K562 (cell line): Measurements from ENCODE around the gene UBXN2A. TPM values are rescaled to one million over a fixed set of nuclear protein-coding genes. Genes with fewer than 3 reads are reported as not detected.

Source experiments
- ATAC-seq: fragments of 200-7000 bp; cut with Tn5 transposase; 3 replicates; pipeline ENCODE4 v1.9.1; 2020; ENCODE audit warnings: moderate library complexity
- BruUV-seq: library from RNA; stranded (reverse); fragments of 400-500 nt; replicated peaks from 2 replicates; lab custom pipeline; 2021; lab: Mats Ljungman, UMichigan
- CTCF ChIA-PET: fragments of 300-600 bp; formaldehyde crosslinking; extraction: SDS; loops from one replicate; lab custom pipeline; 2021; ENCODE audit warnings: low intra/inter-chr PET ratio; lab: Yijun Ruan, JAX
- POLR2A ChIA-PET: fragments of 300-600, 350-650 bp; sonication (Branson Sonifier 250); formaldehyde crosslinking; extraction: SDS; loops from one replicate; lab custom pipeline; 2021; ENCODE audit warnings: antibody characterized with exemption, inconsistent platforms; lab: Yijun Ruan, JAX
- DNase-seq, 4 experiments: peaks; one replicate each; pipeline versions ENCODE4 v3.0.0 to v3.0.0-alpha.2; 2011 to 2018; ENCODE audit warnings: low spot score in 3 of 4, mixed read lengths in 3 of 4; ENCODE audit errors: extremely low read depth in 1 of 4
- FAIRE-seq: peaks from 2 replicates; lab custom pipeline; 2011; peaks lifted over from hg19 to GRCh38; lab: Jason Lieb, UNC
- H2AFZ ChIP-seq: 2 replicates; pipeline ENCODE4 v1.6.0; 2011; ENCODE audit warnings: low read depth, low read length, control low read depth, inconsistent platforms
- H3K27ac ChIP-seq: fragments of 200-600 bp; 3 replicates; pipeline ENCODE4 v1.8.0; 2011; ENCODE audit warnings: low read depth, mild to moderate bottlenecking, control low read depth, inconsistent platforms, low read length, moderate library complexity, mixed read lengths; ENCODE audit errors: extremely low read depth
- H3K27me3 ChIP-seq, 2 experiments: fragments of 300-600 bp in 1 of 2; 2 replicates in 1 of 2; 3 replicates in 1 of 2; pipeline versions ENCODE4 v1.6.0 to v1.8.0; 2011; ENCODE audit warnings: inconsistent platforms in 2 of 2, low read length in 2 of 2, mild to moderate bottlenecking in 1 of 2, mixed read lengths in 1 of 2, moderate library complexity in 1 of 2; ENCODE audit not compliant: control insufficient read depth in 2 of 2, insufficient read depth in 2 of 2
- H3K36me3 ChIP-seq: fragments of 300-600 bp; 3 replicates; pipeline ENCODE4 v1.8.0; 2011; ENCODE audit warnings: mild to moderate bottlenecking, low read length, inconsistent platforms; ENCODE audit not compliant: control insufficient read depth, insufficient read depth
- H3K4me1 ChIP-seq, 2 experiments: fragments of 200-600 bp in 1 of 2; replicated peaks in 1 of 2; 2 replicates in 1 of 2; 3 replicates in 1 of 2; pipeline versions ENCODE4 v1.5.1 to v1.8.0; 2011; ENCODE audit warnings: inconsistent platforms in 2 of 2, low read length in 2 of 2, mild to moderate bottlenecking in 1 of 2, mixed read lengths in 1 of 2, moderate library complexity in 1 of 2; ENCODE audit not compliant: control insufficient read depth in 2 of 2, insufficient read depth in 2 of 2
- H3K4me2 ChIP-seq: 2 replicates; pipeline ENCODE4 v1.6.1; 2011; ENCODE audit warnings: low read length, control low read depth, inconsistent platforms, mixed read lengths; ENCODE audit not compliant: insufficient read depth
- H3K4me3 ChIP-seq: fragments of 200-600 bp; sonication (generic), shearing (Covaris generic); 2 replicates; pipeline ENCODE4 v1.5.1; 2016; ENCODE audit warnings: control low read depth, inconsistent platforms
- H3K79me2 ChIP-seq: fragments of 200-600 bp; 3 replicates; pipeline ENCODE4 v1.8.0; 2011; ENCODE audit warnings: low read length, inconsistent platforms; ENCODE audit not compliant: control insufficient read depth, insufficient read depth
- H3K9ac ChIP-seq, 2 experiments: 2 replicates each; pipeline versions ENCODE4 v1.6.0 to v1.6.1; 2011; ENCODE audit warnings: low read depth in 2 of 2, low read length in 2 of 2, control low read depth in 1 of 2, inconsistent platforms in 1 of 2, mild to moderate bottlenecking in 1 of 2, mixed read lengths in 1 of 2; ENCODE audit not compliant: insufficient read depth in 1 of 2
- H3K9me1 ChIP-seq: one replicate; pipeline ENCODE4 v1.6.0; 2011; ENCODE audit warnings: inconsistent platforms, mild to moderate bottlenecking, low read length, moderate library complexity; ENCODE audit not compliant: control insufficient read depth, insufficient read depth
- H3K9me3 ChIP-seq: replicated peaks from 2 replicates; pipeline ENCODE4 v1.5.1; 2011; ENCODE audit warnings: low read depth, low read length, inconsistent platforms; ENCODE audit not compliant: control insufficient read depth, insufficient read depth
- H4K20me1 ChIP-seq: replicated peaks from 2 replicates; pipeline ENCODE4 v1.6.1; 2011; ENCODE audit warnings: low read length, inconsistent platforms, mixed read lengths; ENCODE audit not compliant: control insufficient read depth, insufficient read depth
- ATF7 ChIP-seq: fragments of 450-650 bp; IDR thresholded peaks from 2 replicates; pipeline ENCODE4 v1.7.1; 2014; ENCODE audit warnings: mild to moderate bottlenecking, moderate library complexity
- CCAR2 ChIP-seq: fragments of 200-400 bp; formaldehyde crosslinking; IDR thresholded peaks from 2 replicates; pipeline ENCODE4 v1.6.1; 2017; ENCODE audit warnings: mild to moderate bottlenecking, low read depth, low read length
- DACH1 ChIP-seq: fragments of 450-650 bp; IDR thresholded peaks from 2 replicates; pipeline ENCODE4 v1.6.1; 2018; ENCODE audit not compliant: partially characterized antibody
- HES1 ChIP-seq: fragments of 450-650 bp; IDR thresholded peaks from 2 replicates; pipeline ENCODE4 v1.6.1; 2016; ENCODE audit warnings: low read depth, mild to moderate bottlenecking, moderate library complexity
- MAZ ChIP-seq, 2 experiments: fragments of 450-650 bp in 1 of 2; sonication (generic) in 1 of 2; formaldehyde crosslinking; IDR thresholded peaks in 1 of 2; conservative IDR thresholded peaks in 1 of 2; 2 replicates each; pipeline versions ENCODE4 v1.4.0 to v1.5.0; 2020; ENCODE audit warnings: mild to moderate bottlenecking in 1 of 2, missing genetic modification reagents in 1 of 2
- MECOM ChIP-seq: fragments of 250-450 bp; sonication (Bioruptor Pico); IDR thresholded peaks from 2 replicates; pipeline ENCODE4 v1.8.0; 2022; ENCODE audit warnings: inconsistent platforms
- MEIS2 ChIP-seq: fragments of 450-650 bp; IDR thresholded peaks from 2 replicates; pipeline ENCODE4 v1.6.1; 2014; ENCODE audit warnings: mild to moderate bottlenecking; ENCODE audit not compliant: partially characterized antibody
- MYBL2 ChIP-seq, 2 experiments: fragments of 450-650 bp in 1 of 2; sonication (generic) in 1 of 2; formaldehyde crosslinking in 1 of 2; IDR thresholded peaks; 2 replicates each; pipeline versions ENCODE4 v1.6.1 to v1.8.1; 2017 to 2022; ENCODE audit warnings: borderline replicate concordance in 1 of 2, inconsistent platforms in 1 of 2, low read depth in 1 of 2, mild to moderate bottlenecking in 1 of 2, missing genetic modification reagents in 1 of 2, moderate library complexity in 1 of 2
- SMAD4 ChIP-seq: fragments of 250-450 bp; sonication (Bioruptor Pico); conservative IDR thresholded peaks from 2 replicates; pipeline ENCODE4 v1.8.0; 2021; ENCODE audit warnings: inconsistent platforms, mild to moderate bottlenecking, moderate library complexity
- SRSF3 ChIP-seq: fragments of 200-400 bp; formaldehyde crosslinking; IDR thresholded peaks from 2 replicates; pipeline ENCODE4 v1.6.1; 2016; ENCODE audit warnings: mild to moderate bottlenecking, low read length, moderate library complexity; ENCODE audit not compliant: insufficient read depth
- USF2 ChIP-seq: sonication (generic); formaldehyde crosslinking; IDR thresholded peaks from 2 replicates; pipeline ENCODE4 v1.5.0; 2020; ENCODE audit warnings: missing genetic modification reagents
- XRCC4 ChIP-seq: IDR thresholded peaks from one replicate; pipeline ENCODE4 v1.6.1; 2011; ENCODE audit not compliant: insufficient read depth, insufficient read length; ENCODE audit errors: extremely low read depth
- WGBS: fragments of 100-300 bp; shearing (Covaris generic); methylation state at CpG from one replicate; pipeline ENCODE4 v1.1.6; 2016; ENCODE audit warnings: low coverage, mixed read lengths; ENCODE audit not compliant: insufficient coverage; ENCODE audit errors: missing lambda C conversion rate; 5-methylcytosine and 5-hydroxymethylcytosine counted together
- in situ Hi-C: fragments of 300-500 bp; cut with MboI; formaldehyde crosslinking; loops from 4 replicates; pipeline ENCODE4 v1.15.0; 2018; ENCODE audit warnings: inconsistent platforms, mixed read lengths
- intact Hi-C: fragments of 100-400 bp; cut with micrococcal nuclease; formaldehyde crosslinking; loops from 2 replicates; pipeline ENCODE4 v1.14.2; 2022
- polyA plus RNA-seq, 8 experiments: library from polyadenylated mRNA; depleted of rRNA in 4 of 8; stranded (reverse) in 5 of 8; unstranded in 3 of 8; fragments of >200 nt; fragmentation: Nextera tagmentation in 2 of 8; fragmentation: Illumina TruSeq in 1 of 8; extraction: Ambion mirVana in 2 of 8; extraction: Trizol in 1 of 8; gene quantifications; 2 replicates each; pipeline versions ENCODE4 v1.2.1 to v1.2.3, GENCODE V29; 2011 to 2014; ENCODE audit warnings: inconsistent platforms in 1 of 8, missing spikeins in 1 of 8
- total RNA-seq, 7 experiments: library from RNA; depleted of rRNA in 6 of 7; stranded (reverse); fragments of >200 nt in 6 of 7; fragmentation: Illumina TruSeq in 2 of 7; extraction: Trizol in 2 of 7; gene quantifications; 2 replicates each; pipeline versions ENCODE4 v1.2.1 to v1.2.3, GENCODE V29; 2011 to 2021; ENCODE audit warnings: low replicate concordance in 1 of 7

UBXN2A gene
- total and polyA plus RNA-seq, 9 of the 15 experiments (the other 6 are each of a cell fraction or from before 2014, with no cell fraction given): 3.4 to 25.6 (median 16.0) TPM

DNA sequence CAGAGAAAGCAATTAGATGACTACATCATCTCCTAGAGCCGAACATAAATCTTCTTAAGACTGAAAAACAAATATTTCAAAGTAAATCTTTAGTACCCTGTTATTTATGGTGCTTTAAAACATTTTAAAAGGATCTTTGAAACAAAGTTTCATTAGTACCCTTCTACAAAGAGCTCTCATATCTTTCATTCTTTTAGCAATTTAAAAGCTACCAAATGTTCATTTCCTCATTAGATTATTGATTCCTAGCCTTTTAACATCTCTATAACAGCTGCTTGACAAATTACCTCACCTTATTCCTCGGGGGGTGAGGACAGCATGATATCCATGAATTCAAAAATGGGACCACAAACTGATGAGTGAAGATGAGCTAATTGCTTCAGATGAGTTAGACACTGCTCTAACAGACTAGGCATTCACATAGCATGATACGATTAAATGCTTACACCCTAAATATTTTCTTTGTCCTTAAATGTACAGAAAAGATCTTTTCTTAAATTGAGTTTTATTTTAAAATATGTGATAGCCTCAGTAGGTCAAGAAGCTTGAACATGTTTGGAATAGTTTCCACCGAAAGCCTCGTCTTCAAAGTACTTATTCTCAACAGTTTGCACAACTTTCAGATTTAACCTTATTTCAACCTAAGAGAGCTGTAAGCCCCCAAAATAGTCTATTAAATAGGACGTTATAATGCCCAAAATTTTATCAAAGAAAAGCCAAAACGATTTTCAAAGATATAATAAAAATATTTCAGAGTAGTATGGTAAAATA lies 15.5 kb upstream of the UBXN2A start:
- peak overlapping the region in 1 of 2 experiments; percentile 94; a peak in 2 of 4 replicates for H3K9ac ChIP-seq
- CTCF ChIA-PET: interaction anchor here (2.8 kb wide), 1 partner anchor 160 kb away, joined by 10 read pairs; the partner anchor contains the start of gene TP53I3
- ATAC-seq: peak; percentile 7; the same call in 1 of the 3 replicates

More for the DNA sequence above, 15.5 kb upstream of the UBXN2A start:
- H3K9me1 ChIP-seq: no peaks in the 10 kb centered on the region
- peak in 1 of 4 experiments; percentile 35 for DNase-seq
- no peaks in the 10 kb centered on the region for H3K27me3 ChIP-seq
- 9% methylated on average over 7 of the region's 7 CpGs for WGBS
- POLR2A ChIA-PET: interaction anchor here (0.6 to 3.0 kb wide), 11 partner anchors 10 to 206 kb away, joined by 3 to 15 read pairs (median 4); partner anchors contain the start of genes SF3B6, TP53I3 and UBXN2A
- in situ Hi-C loops (no loop called here), intact Hi-C loops (loop anchor here (5.0 kb wide), 1 partner anchor 97 kb away; no protein-coding TSS in a partner anchor)
- peak; percentile 60 for FAIRE-seq
- peaks cover 3 to 21% of the 10 kb centered on the region in 2 experiments; a peak in 3 of 5 replicates for H3K4me1 ChIP-seq
- no TSS peak for BruUV-seq
- peak overlapping the region; percentile 97 for H3K4me2 ChIP-seq
- peaks cover 4% of the 10 kb centered on the region; the same call in 1 of the 3 replicates for H3K36me3 ChIP-seq
- H2AFZ ChIP-seq: no peak overlapping the region
- H3K27ac ChIP-seq: peak overlapping the region; percentile 96; the same call in 1 of the 3 replicates
- H3K4me3 ChIP-seq: peak overlapping the region; percentile 86
- peaks cover 88% of the 10 kb centered on the region for H3K79me2 ChIP-seq
- no peaks in the 10 kb centered on the region for H4K20me1 ChIP-seq
- no peaks in the 10 kb centered on the region; the same call in 1 of the 2 replicates for H3K9me3 ChIP-seq
- TF ChIP-seq HES1: no peak
- no peak for TF ChIP-seq USF2 (CRISPR knock-in tag)
- no peak for TF ChIP-seq SRSF3
- TF ChIP-seq MYBL2 (IDR thresholded peaks at IDR 0.05; ENCODE audit: low read depth): peak; percentile 56; the same call in 1 of the 2 replicates
- no peak for TF ChIP-seq MYBL2 (CRISPR knock-in tag; IDR thresholded peaks at IDR 0.05; ENCODE audit: borderline replicate concordance)
- TF ChIP-seq XRCC4: no peak
- 0 out of 2 replicates have a peak, but pooled peaks have one; percentile 22 for TF ChIP-seq ATF7
- TF ChIP-seq MEIS2: peak; percentile 25
- 0 out of 2 replicates have a peak, but pooled peaks have one; percentile 49 for TF ChIP-seq MECOM (CRISPR knock-in tag)
- TF ChIP-seq CCAR2: no peak
- TF ChIP-seq MAZ (CRISPR knock-in tag; conservative IDR thresholded peaks at IDR 0.05 in 1 of 2, IDR thresholded peaks at IDR 0.05 in 1 of 2): 0 out of 4 replicates have a peak, but pooled peaks of 1 of the 2 experiments have one; percentile 11
- TF ChIP-seq DACH1: no peak
- TF ChIP-seq SMAD4: no peak
